Measurements from ENCODE around the gene ACOT7.

Gene ACOT7

GRCh38 chr1:6244401-6245049 is 149.0 kb downstream of the ACOT7 start:
- Histone ChIP-seq H2BK5ac (ENCODE audit: low read length) (no peak overlapping the region), H3K27me3 (ENCODE audit: control insufficient read depth in 3 of 3, insufficient read depth in 3 of 3, low read depth in 1 of 3, low read length in 3 of 3) (peaks cover 15 to 55% (median 20%) of the 10 kb centered on the region in 3 experiments), H3K4ac (ENCODE audit: low read length) (no peak overlapping the region), H3K9ac (ENCODE audit: low read depth, low read length, poor library complexity) (no peak overlapping the region), H2BK120ac (ENCODE audit: low read depth, low read length) (no peak overlapping the region), H3K14ac (ENCODE audit: low read length) (no peak overlapping the region), H3K4me2 (ENCODE audit: insufficient read depth, low read length, poor library complexity, severe bottlenecking) (peak overlapping the region; percentile 11), H2BK15ac (ENCODE audit: low read length) (no peak overlapping the region), H2BK12ac (ENCODE audit: low read length) (no peak overlapping the region), H2AK5ac (ENCODE audit: low read depth, low read length) (peak overlapping the region; percentile 92), H3K4me3 (ENCODE audit: low read length in 2 of 2) (peak overlapping the region in 1 of 2 donors; percentile 42), H3K18ac (ENCODE audit: low read length) (peak overlapping the region; percentile 8), H3K4me1 (ENCODE audit: control insufficient read depth in 2 of 2, insufficient read depth in 1 of 2, low read depth in 1 of 2, low read length in 2 of 2) (peaks cover 34 to 46% of the 10 kb centered on the region in 2 donors), H3K27ac (replicated peaks; ENCODE audit: low read length) (no peak overlapping the region), H4K8ac (ENCODE audit: low read depth, low read length) (no peak overlapping the region), H3K36me3 (replicated peaks in 1 of 2; ENCODE audit: control insufficient read depth in 2 of 2, insufficient read depth in 2 of 2, low read length in 2 of 2) (no peaks in the 10 kb centered on the region), H3K9me3 (replicated peaks in 1 of 2; ENCODE audit: control insufficient read depth in 2 of 2, insufficient read depth in 1 of 2, low read depth in 1 of 2, low read length in 2 of 2) (no peaks in the 10 kb centered on the region), H4K91ac (ENCODE audit: low read depth, low read length, poor library complexity) (no peak overlapping the region), H3K23ac (ENCODE audit: low read depth, low read length, poor library complexity) (no peak overlapping the region), H3K79me1 (ENCODE audit: low read depth, low read length) (no peaks in the 10 kb centered on the region), H2AFZ (ENCODE audit: low read length) (no peak overlapping the region)
- no CpG with 5 or more reads among the region's 24 CpGs for WGBS, 2 donors (ENCODE audit: extremely low coverage in 2 of 2, insufficient read length in 2 of 2, insufficient replicate concordance in 1 of 2)
- no peak for DNase-seq (ENCODE audit: low spot score)

- no peak within 1 kb of the TSS for H4K91ac ChIP-seq (ENCODE audit: low read depth, low read length, poor library complexity)
- H2BK15ac ChIP-seq (ENCODE audit: low read length): peak within 1 kb of the TSS; percentile 51
- H3K9me3 ChIP-seq (replicated peaks in 1 of 2; ENCODE audit: control insufficient read depth in 2 of 2, insufficient read depth in 1 of 2, low read depth in 1 of 2, low read length in 2 of 2): no peaks in the 10 kb centered on the region
- H3K4me1 ChIP-seq (ENCODE audit: control insufficient read depth in 2 of 2, insufficient read depth in 1 of 2, low read depth in 1 of 2, low read length in 2 of 2): peaks cover 38 to 52% of the 10 kb centered on the region in 2 donors
- H3K27ac ChIP-seq (replicated peaks; ENCODE audit: low read length): no peak within 1 kb of the TSS
- peak within 1 kb of the TSS; percentile 92 for H2AK5ac ChIP-seq (ENCODE audit: low read depth, low read length)
- H3K4me3 ChIP-seq (ENCODE audit: low read length in 2 of 2): peak within 1 kb of the TSS in 1 of 2 donors; percentile 45
- peaks cover 15 to 50% (median 20%) of the 10 kb centered on the region in 3 experiments for H3K27me3 ChIP-seq (ENCODE audit: control insufficient read depth in 3 of 3, insufficient read depth in 3 of 3, low read depth in 1 of 3, low read length in 3 of 3)
- no peaks in the 10 kb centered on the region for H3K79me1 ChIP-seq (ENCODE audit: low read depth, low read length)
- DNase-seq (ENCODE audit: low spot score): no peak
- no CpG with 5 or more reads among the region's 16 CpGs for WGBS, 2 donors (ENCODE audit: extremely low coverage in 2 of 2, insufficient read length in 2 of 2, insufficient replicate concordance in 1 of 2)
- H3K4ac ChIP-seq (ENCODE audit: low read length): no peak within 1 kb of the TSS
- no peak within 1 kb of the TSS for H4K8ac ChIP-seq (ENCODE audit: low read depth, low read length)
- no peak within 1 kb of the TSS for H2AFZ ChIP-seq (ENCODE audit: low read length)
- H3K9ac ChIP-seq (ENCODE audit: low read depth, low read length, poor library complexity): no peak within 1 kb of the TSS
- peak within 1 kb of the TSS; percentile 14 for H3K4me2 ChIP-seq (ENCODE audit: insufficient read depth, low read length, poor library complexity, severe bottlenecking)
- H3K23ac ChIP-seq (ENCODE audit: low read depth, low read length, poor library complexity): peak within 1 kb of the TSS; percentile 85
- no peaks in the 10 kb centered on the region for H3K36me3 ChIP-seq (replicated peaks in 1 of 2; ENCODE audit: control insufficient read depth in 2 of 2, insufficient read depth in 2 of 2, low read length in 2 of 2)
- peak within 1 kb of the TSS; percentile 32 for H3K18ac ChIP-seq (ENCODE audit: low read length)
- H2BK5ac ChIP-seq (ENCODE audit: low read length): peak within 1 kb of the TSS; percentile 88
- peak within 1 kb of the TSS; percentile 92 for H3K14ac ChIP-seq (ENCODE audit: low read length)
- H2BK12ac ChIP-seq (ENCODE audit: low read length): peak within 1 kb of the TSS; percentile 32
- no peak within 1 kb of the TSS for H2BK120ac ChIP-seq (ENCODE audit: low read depth, low read length)
These were observed 149.6 kb downstream of the ACOT7 start, which contains the start of gene HES3 for GRCh38 chr1:6243993-6244392. TSS of gene HES3 (plus strand) at chr1:6244179. CDS start at chr1:6244366, 187 bp downstream.

GRCh38 chr1:6243053-6243834 is 150.3 kb downstream of the ACOT7 start:
- Histone ChIP-seq H3K9me3 (replicated peaks in 1 of 2; ENCODE audit: control insufficient read depth in 2 of 2, insufficient read depth in 1 of 2, low read depth in 1 of 2, low read length in 2 of 2) (no peaks in the 10 kb centered on the region), H3K4me3 (ENCODE audit: low read length in 2 of 2) (peak overlapping the region in 1 of 2 donors; percentile 45), H2AFZ (ENCODE audit: low read length) (no peak overlapping the region), H2BK15ac (ENCODE audit: low read length) (peak overlapping the region; percentile 51), H3K36me3 (replicated peaks in 1 of 2; ENCODE audit: control insufficient read depth in 2 of 2, insufficient read depth in 2 of 2, low read length in 2 of 2) (no peaks in the 10 kb centered on the region), H3K14ac (ENCODE audit: low read length) (peak overlapping the region; percentile 92), H2BK120ac (ENCODE audit: low read depth, low read length) (no peak overlapping the region), H3K4me2 (ENCODE audit: insufficient read depth, low read length, poor library complexity, severe bottlenecking) (no peak overlapping the region), H3K27ac (replicated peaks; ENCODE audit: low read length) (no peak overlapping the region), H2BK12ac (ENCODE audit: low read length) (peak overlapping the region; percentile 32), H2BK5ac (ENCODE audit: low read length) (peak overlapping the region; percentile 88), H3K9ac (ENCODE audit: low read depth, low read length, poor library complexity) (no peak overlapping the region), H3K23ac (ENCODE audit: low read depth, low read length, poor library complexity) (peak overlapping the region; percentile 82), H2AK5ac (ENCODE audit: low read depth, low read length) (peak overlapping the region; percentile 92), H3K18ac (ENCODE audit: low read length) (peak overlapping the region; percentile 32), H3K4ac (ENCODE audit: low read length) (no peak overlapping the region), H3K79me1 (ENCODE audit: low read depth, low read length) (no peaks in the 10 kb centered on the region), H4K8ac (ENCODE audit: low read depth, low read length) (no peak overlapping the region), H4K91ac (ENCODE audit: low read depth, low read length, poor library complexity) (no peak overlapping the region), H3K4me1 (ENCODE audit: control insufficient read depth in 2 of 2, insufficient read depth in 1 of 2, low read depth in 1 of 2, low read length in 2 of 2) (peaks cover 39 to 59% of the 10 kb centered on the region in 2 donors), H3K27me3 (ENCODE audit: control insufficient read depth in 3 of 3, insufficient read depth in 3 of 3, low read depth in 1 of 3, low read length in 3 of 3) (peaks cover 15 to 43% (median 20%) of the 10 kb centered on the region in 3 experiments)
- no peak for DNase-seq (ENCODE audit: low spot score)
- no CpG with 5 or more reads among the region's 20 CpGs for WGBS, 2 donors (ENCODE audit: extremely low coverage in 2 of 2, insufficient read length in 2 of 2, insufficient replicate concordance in 1 of 2)

Data from neuronal stem cell (in vitro differentiated cells).